Measurements from ENCODE around the gene PCAT7. TPM values are rescaled to one million over a fixed set of nuclear protein-coding genes. Genes with fewer than 3 reads are reported as not detected.

Gene PCAT7
- total and polyA plus RNA-seq, 9 of the 15 experiments (the other 6 are each of a cell fraction or from before 2014, with no cell fraction given), result 0.09 to 0.13 TPM; not detected in 7

DNA sequence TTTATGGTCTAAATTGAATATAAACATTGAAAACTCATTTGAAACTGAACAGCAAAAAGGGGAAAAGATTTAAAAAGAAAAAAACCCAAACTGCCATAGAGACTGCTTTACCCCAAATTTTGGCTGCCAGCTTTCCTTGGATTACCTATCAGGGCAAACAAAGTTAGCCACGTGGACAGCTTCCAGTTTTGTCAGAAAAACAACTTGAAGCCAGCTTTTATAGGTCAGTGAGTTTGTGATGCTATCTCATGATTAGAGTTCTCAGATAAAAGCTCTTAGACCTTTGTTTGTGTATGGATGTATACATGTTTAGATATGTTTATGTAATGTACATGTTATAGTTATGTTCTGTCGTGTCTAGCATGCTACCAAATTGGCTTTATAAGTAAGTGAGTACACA is 22.7 kb downstream of the PCAT7 start:
- POLR2A ChIA-PET, result no interaction called here
- TF ChIP-seq ARID2 (IDR thresholded peaks at IDR 0.05) (no peak), ZBTB1 (CRISPR knock-in tag; IDR thresholded peaks at IDR 0.05; ENCODE audit: borderline replicate concordance, low read depth) (no peak), HDAC8 (tag; IDR thresholded peaks at IDR 0.05) (no peak), ESRRA (IDR thresholded peaks at IDR 0.05; ENCODE audit: borderline replicate concordance, low read depth) (no peak), NFATC3 (IDR thresholded peaks at IDR 0.05) (no peak), HEY1 (CRISPR knock-in tag; IDR thresholded peaks at IDR 0.05; ENCODE audit: borderline replicate concordance) (no peak), SRF (CRISPR knock-in tag; IDR thresholded peaks at IDR 0.05) (no peak), ZFP91 (CRISPR knock-in tag; IDR thresholded peaks at IDR 0.05) (no peak), COPS2 (conservative IDR thresholded peaks at IDR 0.05) (no peak), ELK3 (CRISPR knock-in tag; IDR thresholded peaks at IDR 0.05) (no peak), TCF7L2 (IDR thresholded peaks at IDR 0.05; ENCODE audit: low read depth, low read length) (no peak), ZNF644 (tag; IDR thresholded peaks at IDR 0.05; ENCODE audit: low read depth) (no peak), ZNF592 (IDR thresholded peaks at IDR 0.05) (no peak), SLC30A9 (CRISPR knock-in tag; IDR thresholded peaks at IDR 0.05) (no peak)
- TF ChIP-seq, protein P1, sequence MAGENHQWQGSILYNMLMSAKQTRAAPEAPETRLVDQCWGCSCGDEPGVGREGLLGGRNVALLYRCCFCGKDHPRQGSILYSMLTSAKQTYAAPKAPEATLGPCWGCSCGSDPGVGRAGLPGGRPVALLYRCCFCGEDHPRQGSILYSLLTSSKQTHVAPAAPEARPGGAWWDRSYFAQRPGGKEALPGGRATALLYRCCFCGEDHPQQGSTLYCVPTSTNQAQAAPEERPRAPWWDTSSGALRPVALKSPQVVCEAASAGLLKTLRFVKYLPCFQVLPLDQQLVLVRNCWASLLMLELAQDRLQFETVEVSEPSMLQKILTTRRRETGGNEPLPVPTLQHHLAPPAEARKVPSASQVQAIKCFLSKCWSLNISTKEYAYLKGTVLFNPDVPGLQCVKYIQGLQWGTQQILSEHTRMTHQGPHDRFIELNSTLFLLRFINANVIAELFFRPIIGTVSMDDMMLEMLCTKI (IDR thresholded peaks at IDR 0.05; ENCODE audit: partially characterized antibody), result no peak
- Histone ChIP-seq H3K4me3 (no peak overlapping the region), H2AFZ (ENCODE audit: low read depth, low read length) (no peak overlapping the region), H3K4me1 (replicated peaks in 1 of 2; ENCODE audit: control insufficient read depth in 2 of 2, insufficient read depth in 2 of 2, low read length in 2 of 2) (no peaks in the 10 kb centered on the region), H3K9ac (ENCODE audit: insufficient read depth in 1 of 2, low read depth in 2 of 2, low read length in 2 of 2) (no peak overlapping the region), H3K36me3 (ENCODE audit: control insufficient read depth, insufficient read depth, low read length) (no peaks in the 10 kb centered on the region), H3K27me3 (ENCODE audit: control insufficient read depth in 2 of 2, insufficient read depth in 2 of 2, low read length in 2 of 2) (peaks cover 4 to 5% of the 10 kb centered on the region in 2 experiments; a peak in 4 of 5 replicates), H3K4me2 (ENCODE audit: insufficient read depth, low read length) (no peak overlapping the region), H3K9me1 (ENCODE audit: control insufficient read depth, insufficient read depth, low read length) (no peaks in the 10 kb centered on the region), H3K9me3 (replicated peaks; ENCODE audit: control insufficient read depth, insufficient read depth, low read depth, low read length) (no peaks in the 10 kb centered on the region), H4K20me1 (replicated peaks; ENCODE audit: control insufficient read depth, insufficient read depth, low read length) (no peaks in the 10 kb centered on the region), H3K27ac (ENCODE audit: extremely low read depth, low read depth, low read length) (no peak overlapping the region), H3K79me2 (ENCODE audit: control insufficient read depth, insufficient read depth, low read length) (no peaks in the 10 kb centered on the region)
- DNase-seq (ENCODE audit: extremely low read depth in 1 of 4, low spot score in 3 of 4) (no peak), FAIRE-seq (no peak), ATAC-seq (no peak)
- intact Hi-C loops (cut with micrococcal nuclease) (no loop called here), in situ Hi-C loops (cut with MboI) (no loop called here)
- BruUV-seq (replicated peaks), result no TSS peak
- CTCF ChIA-PET (ENCODE audit: low intra/inter-chr PET ratio), result no interaction called here
- WGBS (ENCODE audit: insufficient coverage, low coverage, missing lambda C conversion rate), result 0% methylated on average over 2 of the region's 2 CpGs

All from K562 (cell line).